WTC11 (cell line): ENCODE measurements around the gene GATA2.

Experiments
- CTCF ChIP-seq: fragments of 200-600 bp; IDR thresholded peaks from 2 replicates; pipeline ENCODE4 v1.8.0; 2022; ENCODE audit warnings: antibody characterized with exemption
- ZNF416 ChIP-seq: fragments of 250-450 bp; sonication (Bioruptor Pico); IDR thresholded peaks from 2 replicates; pipeline ENCODE4 v1.9.0; 2021; ENCODE audit warnings: mild to moderate bottlenecking, inconsistent platforms

- TF ChIP-seq CTCF = no peak
- no peak for TF ChIP-seq ZNF416
These were observed 5.2 kb upstream of the GATA2 start for GRCh38 chr3:128498127-128498626.
